Hematopoietic multipotent progenitor cell treated with erythropoietin and hydrocortisone succinate and interleukin-3 and kit ligand, for 6 days (in vitro differentiated cells): ENCODE data around the gene NELFB.
"Not testable (repeated sequence)": the region's sequence is repeated elsewhere in the genome, so short reads cannot be mapped to it uniquely, and the experiment has no call there.

Experiments
- DNase-seq: peaks from one replicate; pipeline ENCODE4 v3.0.0-alpha.2; 2015

The NELFB gene

GRCh38 chr9:137235424-137236237 is 19.5 kb upstream of the NELFB start:
- no peak for DNase-seq

GRCh38 chr9:137236238-137236935 is 18.7 kb upstream of the NELFB start:
- DNase-seq, result peak; percentile 94

- no peak for DNase-seq
Observed at GRCh38 chr9:137236936-137237421, 18.1 kb upstream of the NELFB start.

GRCh38 chr9:137237759-137238726 is 17.1 kb upstream of the NELFB start:
- DNase-seq, result no peak

GRCh38 chr9:137239541-137240200 is 15.5 kb upstream of the NELFB start:
- not testable (repeated sequence) for DNase-seq

GRCh38 chr9:137240318-137240840 is 14.7 kb upstream of the NELFB start:
- peak; percentile 88 for DNase-seq

- peak; percentile 100 for DNase-seq
Observed at GRCh38 chr9:137240841-137241489, 14.2 kb upstream of the NELFB start, which contains the start of gene TUBB4B. TSS of gene TUBB4B (plus strand) at chr9:137241287. CDS start at chr9:137241361, 74 bp downstream.

GRCh38 chr9:137241490-137242268 is 13.4 kb upstream of the NELFB start:
- DNase-seq, result peak; percentile 78

GRCh38 chr9:137242269-137243203 is 12.6 kb upstream of the NELFB start:
- DNase-seq, result no peak

- DNase-seq, result not testable (repeated sequence)
Observed at GRCh38 chr9:137243266-137243625, 11.9 kb upstream of the NELFB start.

GRCh38 chr9:137243626-137244485 is 11.3 kb upstream of the NELFB start:
- DNase-seq, result peak; percentile 46

GRCh38 chr9:137244486-137245449 is 10.4 kb upstream of the NELFB start:
- no peak for DNase-seq

- no peak for DNase-seq
Observed at GRCh38 chr9:137245450-137246421, 9.4 kb upstream of the NELFB start.

- no peak for DNase-seq
Observed at GRCh38 chr9:137247135-137247915, 7.8 kb upstream of the NELFB start.

- no peak for DNase-seq
Observed at GRCh38 chr9:137247916-137248175, 7.3 kb upstream of the NELFB start.
